HG03469 (cell line): ENCODE results near the gene MAPK8IP2.
"Not testable (repeated sequence)": the region's sequence is repeated elsewhere in the genome, so short reads cannot be mapped to it uniquely, and the experiment has no call there.

Experiments
- ATAC-seq: cut with Tn5 transposase; IDR thresholded peaks from one replicate; pipeline ENCODE4 v1.9.1; 2021; ENCODE audit warnings: mild to moderate bottlenecking, moderate library complexity, moderate number of reproducible peaks; ENCODE audit not compliant: unreplicated experiment

The MAPK8IP2 gene

GRCh38 chr22:50597097-50597496 lies 3.5 kb upstream of the MAPK8IP2 start:
- no peak for ATAC-seq

DNA sequence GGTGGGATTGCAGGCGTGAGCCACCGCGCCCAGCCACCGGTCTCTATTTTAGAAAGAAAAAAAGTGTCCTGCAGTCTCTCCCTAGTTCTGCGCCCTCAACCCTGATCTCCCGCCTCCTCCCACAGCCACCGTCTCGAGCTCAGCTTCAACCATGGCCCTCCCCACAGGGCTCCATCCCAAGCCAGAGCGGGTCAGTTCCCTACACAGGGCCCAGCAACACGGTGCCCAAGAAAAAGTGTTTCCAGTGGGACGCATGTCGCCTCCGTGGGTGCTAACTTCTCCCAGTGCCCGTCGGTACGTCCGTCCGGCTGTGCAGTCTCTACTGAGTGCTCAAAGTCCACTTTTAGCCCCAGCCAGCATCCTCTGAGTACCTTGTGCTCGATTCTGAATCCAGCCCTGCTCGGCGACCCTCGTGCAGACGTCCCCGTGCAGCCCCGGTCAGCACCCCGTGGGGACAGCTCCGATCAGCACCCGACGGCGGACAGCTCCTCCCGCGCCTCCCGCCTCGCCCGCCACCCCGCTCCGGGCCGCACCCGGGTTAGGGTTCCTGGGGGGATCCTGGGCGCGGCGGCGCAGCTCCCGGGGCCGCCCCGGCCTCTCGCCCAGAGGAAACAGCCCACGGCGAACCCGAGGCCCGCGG lies 657 bp upstream of the MAPK8IP2 start:
- ATAC-seq, result no peak

GRCh38 chr22:50600967-50601668 lies 525 bp downstream of the MAPK8IP2 start:
- no peak for ATAC-seq

DNA sequence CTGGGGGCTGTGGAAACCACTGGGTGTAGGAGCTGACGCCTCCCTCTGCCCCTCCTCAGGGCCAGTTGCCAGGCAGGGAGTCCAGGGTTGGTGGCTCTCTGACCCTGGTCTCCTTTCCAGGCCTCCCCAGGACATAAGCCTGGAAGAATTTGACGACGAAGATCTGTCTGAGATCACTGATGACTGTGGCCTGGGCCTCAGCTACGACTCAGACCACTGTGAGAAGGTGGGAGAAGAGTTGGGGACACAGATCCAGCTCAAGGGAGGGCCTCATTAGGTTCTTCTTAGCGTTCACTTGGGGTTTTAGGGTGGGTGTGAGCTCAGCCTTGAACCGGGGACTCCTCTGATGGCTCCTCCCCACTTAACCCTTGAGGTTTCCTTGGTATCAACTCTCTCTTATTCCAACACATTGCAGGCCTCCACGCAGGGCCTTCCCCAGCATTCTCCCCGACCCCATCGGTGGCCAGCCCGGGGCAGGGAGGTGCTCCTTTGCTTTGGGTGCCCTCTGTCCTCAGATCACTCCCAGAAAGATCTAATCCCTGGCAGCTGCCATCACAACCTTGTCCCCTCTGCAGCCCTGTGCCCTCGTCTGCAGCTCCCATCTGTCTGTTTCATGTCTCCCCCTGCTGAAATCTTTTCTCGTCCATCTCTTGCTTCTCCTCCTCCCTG lies 1.2 kb downstream of the MAPK8IP2 start:
- ATAC-seq, result no peak

DNA sequence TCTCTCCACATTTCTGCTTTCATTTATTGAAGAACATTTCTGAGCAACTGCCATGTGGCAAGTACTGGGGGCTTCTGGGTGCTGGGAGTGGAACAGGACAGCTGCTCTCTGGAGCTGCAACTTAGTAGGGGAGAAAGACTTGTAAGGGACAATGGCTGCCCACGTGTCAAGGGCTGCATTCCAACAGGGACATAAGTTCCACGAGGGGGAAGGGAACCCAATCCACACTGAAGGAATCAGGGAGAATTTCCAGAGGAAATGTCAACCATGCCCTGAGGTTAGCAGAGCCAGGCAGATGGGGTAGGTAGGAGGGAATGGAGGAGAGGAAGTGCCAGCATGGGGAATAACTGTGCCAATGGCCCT lies 1.7 kb downstream of the MAPK8IP2 start:
- ATAC-seq, result no peak

- ATAC-seq, result no peak
Measured at GRCh38 chr22:50603511-50604255, 3.1 kb downstream of the MAPK8IP2 start.

DNA sequence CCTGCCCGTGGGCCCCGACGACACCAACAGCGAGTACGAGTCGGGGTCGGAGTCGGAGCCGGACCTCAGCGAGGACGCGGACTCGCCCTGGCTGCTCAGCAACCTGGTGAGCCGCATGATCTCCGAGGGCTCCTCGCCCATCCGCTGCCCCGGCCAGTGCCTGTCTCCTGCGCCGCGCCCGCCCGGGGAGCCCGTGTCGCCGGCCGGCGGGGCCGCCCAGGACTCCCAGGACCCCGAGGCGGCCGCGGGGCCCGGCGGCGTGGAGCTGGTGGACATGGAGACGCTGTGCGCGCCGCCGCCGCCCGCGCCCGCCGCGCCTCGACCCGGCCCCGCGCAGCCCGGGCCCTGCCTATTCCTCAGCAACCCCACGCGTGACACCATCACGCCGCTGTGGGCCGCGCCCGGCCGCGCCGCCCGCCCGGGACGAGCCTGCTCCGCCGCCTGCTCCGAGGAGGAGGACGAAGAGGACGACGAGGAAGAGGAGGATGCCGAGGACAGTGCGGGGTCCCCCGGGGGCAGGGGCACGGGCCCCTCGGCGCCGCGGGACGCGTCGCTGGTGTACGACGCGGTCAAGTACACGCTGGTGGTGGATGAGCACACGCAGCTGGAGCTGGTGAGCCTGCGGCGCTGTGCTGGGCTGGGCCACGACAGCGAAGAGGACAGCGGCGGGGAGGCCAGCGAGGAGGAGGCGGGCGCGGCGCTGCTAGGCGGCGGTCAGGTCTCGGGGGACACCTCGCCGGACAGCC lies 3.8 kb downstream of the MAPK8IP2 start:
- ATAC-seq, result no peak

DNA sequence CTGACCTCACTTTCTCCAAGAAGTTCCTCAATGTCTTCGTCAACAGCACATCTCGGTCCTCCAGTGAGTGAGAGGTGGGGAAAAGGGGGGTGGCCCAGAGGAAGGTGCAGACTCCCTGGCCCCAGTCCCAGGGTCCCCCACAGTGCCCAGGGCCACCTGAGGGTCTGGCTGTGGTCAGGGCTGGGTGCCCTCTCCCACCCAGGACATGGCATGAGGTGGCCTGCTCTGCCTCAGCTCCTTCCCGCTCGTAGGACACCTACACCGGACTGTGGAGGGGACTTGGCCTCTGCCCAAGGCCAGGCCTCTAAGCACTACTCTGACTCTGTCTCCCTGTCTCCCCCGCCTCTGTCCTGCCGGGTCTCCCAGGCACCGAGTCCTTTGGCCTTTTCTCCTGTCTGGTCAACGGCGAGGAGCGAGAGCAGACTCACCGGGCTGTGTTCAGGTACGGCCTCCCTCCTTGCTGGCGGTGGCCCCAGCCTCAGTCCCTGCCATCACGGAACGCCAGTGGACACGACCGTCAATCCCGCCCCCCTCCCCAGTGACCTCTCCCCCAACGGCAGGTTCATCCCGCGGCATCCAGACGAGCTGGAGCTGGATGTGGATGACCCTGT lies 4.5 kb downstream of the MAPK8IP2 start:
- no peak for ATAC-seq

- no peak for ATAC-seq
Measured at GRCh38 chr22:50605613-50606074, 5.1 kb downstream of the MAPK8IP2 start.

DNA sequence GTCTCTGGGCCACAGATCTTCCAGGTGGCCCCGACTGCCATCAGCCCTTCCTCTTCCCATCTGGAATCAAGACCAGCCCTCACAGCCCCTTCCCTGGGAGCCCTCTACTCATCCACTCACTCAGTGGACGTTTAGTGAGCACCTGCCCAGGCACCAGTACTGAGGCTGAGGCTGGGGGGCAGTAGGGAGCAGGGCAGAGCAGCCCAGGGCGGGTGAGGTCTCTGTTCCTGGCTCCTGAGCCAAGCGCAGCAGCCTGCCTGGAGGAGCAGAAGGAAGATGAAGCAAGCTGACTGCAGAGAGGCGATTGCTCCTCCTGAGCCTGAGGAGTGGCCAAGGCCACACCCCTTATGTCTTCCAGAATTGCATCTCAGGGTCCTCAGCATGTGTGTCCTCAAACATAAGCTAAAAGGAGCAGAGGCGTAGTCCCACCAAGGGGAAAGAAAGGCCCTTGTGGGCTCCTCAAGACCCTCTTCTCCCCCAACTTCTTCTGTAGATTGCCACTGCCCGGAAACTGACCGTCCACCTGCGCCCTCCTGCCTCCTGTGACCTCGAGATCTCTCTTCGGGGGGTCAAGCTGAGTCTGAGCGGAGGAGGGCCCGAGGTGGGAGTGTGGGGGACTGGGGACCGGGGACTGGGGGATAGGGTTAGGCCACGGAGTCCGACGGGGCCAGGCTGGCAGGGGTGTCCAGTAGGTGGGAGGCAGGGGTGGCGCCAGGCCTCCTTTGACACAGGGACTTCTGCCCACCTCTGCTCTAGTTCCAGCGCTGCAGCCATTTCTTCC lies 5.8 kb downstream of the MAPK8IP2 start:
- no peak for ATAC-seq

DNA sequence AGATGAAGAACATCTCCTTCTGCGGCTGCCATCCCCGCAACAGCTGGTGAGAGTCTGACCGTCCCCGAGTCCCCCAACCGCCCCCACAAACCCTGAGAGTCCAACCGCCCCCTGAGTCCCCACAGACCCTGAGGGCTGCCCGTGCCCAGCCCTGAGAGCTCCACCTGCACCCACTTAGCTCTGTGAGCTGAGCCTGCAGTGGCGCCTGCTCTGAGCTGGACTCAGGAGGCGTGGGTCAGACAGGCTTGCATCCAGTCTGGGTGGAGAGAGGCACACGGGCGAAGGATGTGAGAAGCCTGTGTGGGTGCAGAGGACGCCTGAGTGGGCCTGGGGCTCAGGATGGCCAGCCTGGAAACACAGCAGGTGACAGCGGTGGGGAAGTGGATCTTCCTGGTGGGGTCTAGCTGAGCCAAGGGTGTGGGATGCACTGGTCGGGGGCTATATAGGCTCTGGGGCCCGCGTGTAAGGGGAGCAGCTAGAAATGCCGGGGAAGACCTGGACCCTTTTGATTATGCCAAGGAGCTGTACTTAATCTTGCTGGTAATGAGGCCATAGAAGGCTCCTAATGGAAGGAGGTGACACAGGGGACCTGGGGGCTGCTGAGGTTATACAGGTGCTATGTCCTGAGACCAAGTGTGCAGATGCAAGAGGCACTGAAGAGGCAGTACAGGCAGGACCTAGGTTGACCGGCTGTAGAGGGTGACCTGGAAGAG lies 6.5 kb downstream of the MAPK8IP2 start:
- ATAC-seq, result no peak

DNA sequence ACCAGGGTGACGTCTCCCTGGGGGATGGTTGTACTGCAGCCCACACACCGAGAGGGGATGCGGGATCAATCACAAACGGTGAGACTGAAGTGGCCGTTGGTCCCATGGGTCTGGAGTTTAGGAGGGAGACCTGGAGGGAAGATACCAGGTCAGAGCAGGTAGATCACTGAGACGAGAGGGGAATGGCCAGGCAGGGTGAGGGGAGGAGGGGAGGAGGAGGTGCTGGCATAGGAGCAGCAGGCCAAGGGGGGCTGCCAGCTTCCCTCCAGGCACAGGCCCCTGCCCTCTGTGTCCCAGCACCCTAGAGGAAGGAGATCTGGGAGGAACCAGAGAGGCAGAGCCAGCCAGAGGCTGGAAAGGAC lies 7.0 kb downstream of the MAPK8IP2 start:
- no peak for ATAC-seq

- not testable (repeated sequence) for ATAC-seq
Measured at GRCh38 chr22:50608058-50608840, 7.7 kb downstream of the MAPK8IP2 start.

GRCh38 chr22:50608996-50609395 lies 8.4 kb downstream of the MAPK8IP2 start:
- no peak for ATAC-seq

GRCh38 chr22:50609599-50609998 lies 9.0 kb downstream of the MAPK8IP2 start:
- no peak for ATAC-seq

GRCh38 chr22:50610041-50610451 lies 9.5 kb downstream of the MAPK8IP2 start:
- no peak for ATAC-seq

DNA sequence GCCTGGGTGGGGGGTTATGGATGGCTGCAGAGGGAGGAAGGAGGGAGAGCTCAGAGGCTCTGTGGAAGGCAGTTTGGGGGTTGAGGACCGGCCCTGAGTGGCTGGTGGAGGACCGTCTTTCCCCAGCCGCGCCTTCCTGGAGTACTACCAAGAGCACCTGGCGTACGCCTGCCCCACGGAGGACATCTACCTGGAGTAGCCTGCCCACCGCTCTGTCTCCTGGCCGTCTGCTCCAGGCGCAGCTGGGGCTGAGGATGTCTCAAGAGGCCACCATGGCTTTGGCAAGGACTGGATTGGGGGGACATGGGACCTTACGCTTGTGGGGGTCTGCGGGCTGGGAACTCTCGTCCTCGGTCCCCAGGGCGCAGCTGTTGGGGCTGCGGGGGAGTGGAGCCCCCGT lies 10.0 kb downstream of the MAPK8IP2 start:
- no peak for ATAC-seq
